Measurements from ENCODE around the gene ACTR6. TPM values are rescaled to one million over a fixed set of nuclear protein-coding genes. Genes with fewer than 3 reads are reported as not detected.

ACTR6 gene
- total and polyA plus RNA-seq, 2 donors (not counting 3 experiments of a cell fraction or from before 2014, with no cell fraction given), result 7.5 to 23.2 TPM

DNA sequence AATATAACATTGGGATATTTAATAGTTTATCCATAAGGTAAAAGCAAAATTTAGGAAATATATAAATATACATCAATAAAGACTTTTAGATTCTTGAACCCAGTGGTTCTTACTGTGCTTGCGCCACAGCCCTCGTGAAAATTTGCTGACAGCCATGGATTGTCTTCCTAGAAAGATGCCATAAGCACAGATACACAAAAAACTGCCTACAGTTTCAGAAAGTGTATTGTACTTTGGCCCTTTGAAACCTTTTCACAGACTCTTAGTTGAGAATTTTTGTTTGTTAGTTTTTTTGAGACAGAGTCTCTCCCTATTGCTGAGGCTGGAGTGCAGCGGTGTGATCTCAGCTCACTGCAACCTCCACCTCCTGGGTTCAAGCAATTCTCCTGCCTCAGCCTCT lies 38.2 kb downstream of the ACTR6 start:
- TF ChIP-seq POLR2AphosphoS5 (IDR thresholded peaks at IDR 0.05; ENCODE audit: insufficient read depth, low read depth, low read length) (no peak), JUN (IDR thresholded peaks at IDR 0.05; ENCODE audit: borderline replicate concordance, insufficient read depth, insufficient read length, low read depth) (no peak), POLR2A (IDR thresholded peaks at IDR 0.05; ENCODE audit: low read depth, low read length) (no peak), FOS (IDR thresholded peaks at IDR 0.05; ENCODE audit: borderline replicate concordance, insufficient read depth, low read length) (no peak), GATA2 (IDR thresholded peaks at IDR 0.05; ENCODE audit: insufficient read depth, insufficient read length, low read depth, low read length) (no peak), MYC (IDR thresholded peaks at IDR 0.05; ENCODE audit: low read depth, low read length) (no peak), MAX (IDR thresholded peaks at IDR 0.05; ENCODE audit: insufficient read depth, insufficient read length) (no peak), EZH2 (IDR thresholded peaks at IDR 0.05; ENCODE audit: borderline replicate concordance, low read depth, low read length, severe bottlenecking) (no peak)
- TF ChIP-seq, protein P1, sequence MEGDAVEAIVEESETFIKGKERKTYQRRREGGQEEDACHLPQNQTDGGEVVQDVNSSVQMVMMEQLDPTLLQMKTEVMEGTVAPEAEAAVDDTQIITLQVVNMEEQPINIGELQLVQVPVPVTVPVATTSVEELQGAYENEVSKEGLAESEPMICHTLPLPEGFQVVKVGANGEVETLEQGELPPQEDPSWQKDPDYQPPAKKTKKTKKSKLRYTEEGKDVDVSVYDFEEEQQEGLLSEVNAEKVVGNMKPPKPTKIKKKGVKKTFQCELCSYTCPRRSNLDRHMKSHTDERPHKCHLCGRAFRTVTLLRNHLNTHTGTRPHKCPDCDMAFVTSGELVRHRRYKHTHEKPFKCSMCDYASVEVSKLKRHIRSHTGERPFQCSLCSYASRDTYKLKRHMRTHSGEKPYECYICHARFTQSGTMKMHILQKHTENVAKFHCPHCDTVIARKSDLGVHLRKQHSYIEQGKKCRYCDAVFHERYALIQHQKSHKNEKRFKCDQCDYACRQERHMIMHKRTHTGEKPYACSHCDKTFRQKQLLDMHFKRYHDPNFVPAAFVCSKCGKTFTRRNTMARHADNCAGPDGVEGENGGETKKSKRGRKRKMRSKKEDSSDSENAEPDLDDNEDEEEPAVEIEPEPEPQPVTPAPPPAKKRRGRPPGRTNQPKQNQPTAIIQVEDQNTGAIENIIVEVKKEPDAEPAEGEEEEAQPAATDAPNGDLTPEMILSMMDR (IDR thresholded peaks at IDR 0.05; ENCODE audit: extremely low read depth in 1 of 2, insufficient read depth in 1 of 2, low read depth in 1 of 2, low read length in 2 of 2), result no peak
- Histone ChIP-seq H3K4me2 (ENCODE audit: insufficient read depth, low read length) (no peak overlapping the region), H3K9ac (replicated peaks; ENCODE audit: extremely low read depth, insufficient read depth, low read length) (no peak overlapping the region), H3K4me3 (replicated peaks in 1 of 3; ENCODE audit: insufficient read depth in 1 of 3, low read depth in 1 of 3, low read length in 3 of 3) (no peak overlapping the region), H3K27me3 (ENCODE audit: control insufficient read depth in 2 of 2, insufficient read depth in 2 of 2, low read length in 2 of 2) (no peaks in the 10 kb centered on the region), H2AFZ (ENCODE audit: low read depth, low read length) (no peak overlapping the region), H3K36me3 (ENCODE audit: control insufficient read depth in 2 of 2, extremely low read depth in 1 of 2, insufficient read depth in 2 of 2, low read length in 2 of 2) (no peaks in the 10 kb centered on the region), H3K4me1 (ENCODE audit: control insufficient read depth, extremely low read depth, insufficient read depth, low read length) (no peaks in the 10 kb centered on the region), H3K27ac (ENCODE audit: insufficient read depth, low read depth, low read length) (no peak overlapping the region), H3K79me2 (ENCODE audit: control insufficient read depth, insufficient read depth, low read length) (no peaks in the 10 kb centered on the region), H4K20me1 (replicated peaks; ENCODE audit: control insufficient read depth, extremely low read depth, insufficient read depth, low read length) (no peaks in the 10 kb centered on the region), H3K9me1 (replicated peaks; ENCODE audit: control insufficient read depth, extremely low read depth, insufficient read depth, low read length) (no peaks in the 10 kb centered on the region), H3K9me3 (replicated peaks; ENCODE audit: control insufficient read depth, insufficient read depth, low read length) (no peaks in the 10 kb centered on the region)
- intact Hi-C loops (cut with micrococcal nuclease) (loop anchor here (10.0 kb wide), 1 partner anchor 426 kb away; no protein-coding TSS in a partner anchor), dilution Hi-C loops (cut with MboI; ENCODE audit: extremely low pct_ligation_motif_present, low sequenced_read_pairs) (no loop called here)
- no TSS peak for BruUV-seq (replicated peaks)
- POLR2A ChIA-PET, result no interaction called here
- DNase-seq (ENCODE audit: low read depth, low spot score) (no peak), FAIRE-seq (no peak)
- CTCF ChIA-PET, result no interaction called here

Data from endothelial cell of umbilical vein (primary cell).